WTC11 (cell line): Measurements from ENCODE around the gene ACVR1. TPM values are rescaled to one million over a fixed set of nuclear protein-coding genes. Genes with fewer than 3 reads are reported as not detected.

Experiments used
- ATAC-seq: fragments of 200-7000 bp; cut with Tn5 transposase; 2 replicates; pipeline ENCODE4 v1.10.0; 2021; ENCODE audit warnings: mild to moderate bottlenecking, moderate library complexity
- CTCF ChIA-PET: fragments of 300-600 bp; sonication (Branson Sonifier 250); formaldehyde crosslinking; loops from one replicate; lab custom pipeline; 2021; ENCODE audit warnings: antibody characterized with exemption; lab: Charles Lee
- POLR2A ChIA-PET: fragments of 350-600 bp; sonication (Branson Sonifier 250); formaldehyde crosslinking; loops from one replicate; lab custom pipeline; 2021; ENCODE audit warnings: antibody characterized with exemption; lab: Charles Lee
- DNase-seq: peaks from one replicate; pipeline ENCODE4 v3.0.0; 2021; ENCODE audit warnings: low spot score
- H3K27ac Mint-ChIP-seq: 2 replicates; pipeline ENCODE4 v1.8.0; 2021; ENCODE audit warnings: mixed read lengths
- H3K27me3 Mint-ChIP-seq: 2 replicates; pipeline ENCODE4 v1.8.0; 2021; ENCODE audit warnings: low read depth, mild to moderate bottlenecking, moderate library complexity, mixed read lengths
- H3K36me3 Mint-ChIP-seq: 2 replicates; pipeline ENCODE4 v1.8.0; 2021; ENCODE audit warnings: mixed read lengths
- H3K4me1 Mint-ChIP-seq: 2 replicates; pipeline ENCODE4 v1.8.0; 2022; ENCODE audit warnings: mixed read lengths
- H3K4me3 Mint-ChIP-seq: 2 replicates; pipeline ENCODE4 v1.8.0; 2021; ENCODE audit warnings: mild to moderate bottlenecking, moderate library complexity, mixed read lengths
- H3K9me3 Mint-ChIP-seq: 2 replicates; pipeline ENCODE4 v1.8.0; 2021; ENCODE audit warnings: mixed read lengths
- ARID4B ChIP-seq: sonication (generic); formaldehyde crosslinking; IDR thresholded peaks from 2 replicates; pipeline ENCODE4 v1.8.0; 2023; ENCODE audit warnings: missing genetic modification reagents, mild to moderate bottlenecking, borderline replicate concordance
- ATF1 ChIP-seq: sonication (generic); formaldehyde crosslinking; IDR thresholded peaks from 2 replicates; pipeline ENCODE4 v1.8.1; 2023; ENCODE audit warnings: mild to moderate bottlenecking, moderate library complexity, missing genetic modification reagents
- CREB1 ChIP-seq: sonication (generic); formaldehyde crosslinking; IDR thresholded peaks from 2 replicates; pipeline ENCODE4 v1.8.0; 2023; ENCODE audit warnings: mild to moderate bottlenecking, missing genetic modification reagents
- E2F1 ChIP-seq: sonication (generic); formaldehyde crosslinking; IDR thresholded peaks from 2 replicates; pipeline ENCODE4 v1.8.0; 2022; ENCODE audit warnings: mild to moderate bottlenecking, missing genetic modification reagents
- ERG ChIP-seq: fragments of 250-450 bp; sonication (Bioruptor Pico); IDR thresholded peaks from 2 replicates; pipeline ENCODE4 v1.8.0; 2021; ENCODE audit warnings: mild to moderate bottlenecking
- FOXP1 ChIP-seq: sonication (generic); formaldehyde crosslinking; IDR thresholded peaks from 2 replicates; pipeline ENCODE4 v1.8.0; 2022; ENCODE audit warnings: missing genetic modification reagents, mild to moderate bottlenecking, moderate library complexity, borderline replicate concordance
- FOXP4 ChIP-seq: sonication (generic); formaldehyde crosslinking; IDR thresholded peaks from 2 replicates; pipeline ENCODE4 v1.8.0; 2022; ENCODE audit warnings: mild to moderate bottlenecking, missing genetic modification reagents
- GTF2I ChIP-seq: fragments of 250-450 bp; sonication (Bioruptor Pico); conservative IDR thresholded peaks from 2 replicates; pipeline ENCODE4 v1.4.0; 2021; ENCODE audit warnings: mild to moderate bottlenecking
- HMGA2 ChIP-seq: fragments of 250-450 bp; sonication (Bioruptor Pico); IDR thresholded peaks from 2 replicates; pipeline ENCODE4 v1.4.0; 2021; ENCODE audit warnings: mild to moderate bottlenecking, moderate library complexity
- JUN ChIP-seq: sonication (generic); formaldehyde crosslinking; IDR thresholded peaks from 2 replicates; pipeline ENCODE4 v1.8.0; 2023; ENCODE audit warnings: mild to moderate bottlenecking, missing genetic modification reagents
- MAX ChIP-seq: sonication (generic); formaldehyde crosslinking; IDR thresholded peaks from 2 replicates; pipeline ENCODE4 v1.8.0; 2022; ENCODE audit warnings: mild to moderate bottlenecking, missing genetic modification reagents
- NFATC4 ChIP-seq: fragments of 250-450 bp; sonication (Bioruptor Pico); IDR thresholded peaks from 2 replicates; pipeline ENCODE4 v1.9.0; 2021; ENCODE audit warnings: mild to moderate bottlenecking
- NFE2L1 ChIP-seq: sonication (generic); formaldehyde crosslinking; IDR thresholded peaks from 2 replicates; pipeline ENCODE4 v1.8.1; 2023; ENCODE audit warnings: missing genetic modification reagents
- NR2C2 ChIP-seq: sonication (generic); formaldehyde crosslinking; IDR thresholded peaks from 2 replicates; pipeline ENCODE4 v1.8.0; 2022; ENCODE audit warnings: mild to moderate bottlenecking, missing genetic modification reagents
- NR3C1 ChIP-seq: sonication (generic); formaldehyde crosslinking; conservative IDR thresholded peaks from 2 replicates; pipeline ENCODE4 v1.8.1; 2023; ENCODE audit warnings: low read depth, mild to moderate bottlenecking, missing genetic modification reagents
- TCF7 ChIP-seq: sonication (generic); formaldehyde crosslinking; IDR thresholded peaks from 2 replicates; pipeline ENCODE4 v1.8.0; 2022; ENCODE audit warnings: mild to moderate bottlenecking, low read depth, missing genetic modification reagents, moderate library complexity
- TEAD1 ChIP-seq: sonication (generic); formaldehyde crosslinking; IDR thresholded peaks from 2 replicates; pipeline ENCODE4 v1.8.0; 2022; ENCODE audit warnings: mild to moderate bottlenecking, missing genetic modification reagents
- USF2 ChIP-seq: sonication (generic); formaldehyde crosslinking; IDR thresholded peaks from 2 replicates; pipeline ENCODE4 v1.8.1; 2023; ENCODE audit warnings: mild to moderate bottlenecking, missing genetic modification reagents, moderate library complexity
- ZMAT4 ChIP-seq: fragments of 250-450 bp; sonication (Bioruptor Pico); IDR thresholded peaks from 2 replicates; pipeline ENCODE4 v1.9.0; 2021; ENCODE audit warnings: mild to moderate bottlenecking
- ZNF396 ChIP-seq: fragments of 250-450 bp; sonication (Bioruptor Pico); IDR thresholded peaks from 2 replicates; pipeline ENCODE4 v1.8.0; 2021; ENCODE audit warnings: mild to moderate bottlenecking, moderate library complexity, borderline replicate concordance
- ZNF671 ChIP-seq: fragments of 250-450 bp; sonication (Bioruptor Pico); IDR thresholded peaks from 2 replicates; pipeline ENCODE4 v1.8.0; 2021; ENCODE audit warnings: mild to moderate bottlenecking
- total RNA-seq: library from RNA; stranded (reverse); gene quantifications from 3 replicates; pipeline ENCODE4 v1.2.3, GENCODE V29; 2021

ACVR1 gene
- total RNA-seq, 1 experiment from 2014 or later = 19.2 TPM

GRCh38 chr2:157805519-157805918, 70.6 kb downstream of the ACVR1 start (continued):
- TF ChIP-seq ERG (CRISPR knock-in tag) = no peak
- TF ChIP-seq ZNF671 (CRISPR knock-in tag) = no peak
- no peak for TF ChIP-seq JUN (CRISPR knock-in tag)
- TF ChIP-seq NR2C2 (CRISPR knock-in tag) = no peak
- no peak for TF ChIP-seq GTF2I (CRISPR knock-in tag)
- no peak for TF ChIP-seq ZMAT4 (CRISPR knock-in tag)
- no peak for TF ChIP-seq ZNF396 (CRISPR knock-in tag)
- TF ChIP-seq NFATC4 (CRISPR knock-in tag) = no peak
- no peak for TF ChIP-seq ARID4B (CRISPR knock-in tag)
- TF ChIP-seq NFE2L1 (CRISPR knock-in tag) = no peak

- Mint-ChIP-seq H3K4me3 (no peak overlapping the region), H3K9me3 (no peaks in the 10 kb centered on the region), H3K36me3 (peaks cover 2% of the 10 kb centered on the region; the same call in 1 of the 2 replicates), H3K27ac (no peak overlapping the region), H3K4me1 (peaks cover 12% of the 10 kb centered on the region), H3K27me3 (no peaks in the 10 kb centered on the region)
- no peak for ATAC-seq
- ChIA-PET CTCF (interaction anchor here (0.7 kb wide), 1 partner anchor 11 kb away, joined by 4 read pairs; no protein-coding TSS in a partner anchor), POLR2A (no interaction called here)
- no peak for DNase-seq
- no peak for TF ChIP-seq CREB1 (CRISPR knock-in tag)
- no peak for TF ChIP-seq TCF7 (CRISPR knock-in tag)
- no peak for TF ChIP-seq TEAD1 (CRISPR knock-in tag)
- no peak for TF ChIP-seq NR3C1 (CRISPR knock-in tag)
- no peak for TF ChIP-seq HMGA2 (CRISPR knock-in tag)
- TF ChIP-seq NFE2L1 (CRISPR knock-in tag) = no peak
- TF ChIP-seq NFATC4 (CRISPR knock-in tag) = no peak
- no peak for TF ChIP-seq FOXP4
- no peak for TF ChIP-seq USF2 (CRISPR knock-in tag)
- no peak for TF ChIP-seq FOXP1 (CRISPR knock-in tag)
- no peak for TF ChIP-seq MAX
- TF ChIP-seq ZMAT4 (CRISPR knock-in tag) = no peak
- TF ChIP-seq ATF1 (CRISPR knock-in tag) = no peak
- TF ChIP-seq E2F1 (CRISPR knock-in tag) = no peak
Observed at GRCh38 chr2:157804355-157804754, 71.8 kb downstream of the ACVR1 start.
